Loucy (cell line): ENCODE data around the gene DNAH14.

Experiments
- H2AFZ ChIP-seq: fragments of 200-600 bp; sonication (generic); 2 replicates; pipeline ENCODE4 v1.6.0; 2016; ENCODE audit warnings: antibody characterized with exemption, mild to moderate bottlenecking, low read length, moderate library complexity
- H3F3A ChIP-seq: fragments of 200-600 bp; 2 replicates; pipeline ENCODE4 v1.6.0; 2016; ENCODE audit warnings: antibody characterized with exemption, low read depth, mild to moderate bottlenecking
- H3K27me3 ChIP-seq: fragments of 200-600 bp; sonication (generic); 2 replicates; pipeline ENCODE4 v1.6.1; 2014; ENCODE audit warnings: low read length, mild to moderate bottlenecking; ENCODE audit not compliant: insufficient read depth, poor library complexity, severe bottlenecking
- H3K36me3 ChIP-seq: fragments of 200-600 bp; sonication (generic); 2 replicates; pipeline ENCODE4 v1.6.1; 2016; ENCODE audit warnings: low read length; ENCODE audit not compliant: insufficient read depth
- H3K4me1 ChIP-seq: fragments of 200-600 bp; sonication (generic); 2 replicates; pipeline ENCODE4 v1.5.1; 2014; ENCODE audit warnings: low read length, mild to moderate bottlenecking; ENCODE audit not compliant: insufficient read depth, poor library complexity, severe bottlenecking
- H3K4me2 ChIP-seq: fragments of 200-600 bp; sonication (generic); 2 replicates; pipeline ENCODE4 v1.6.0; 2014; ENCODE audit warnings: antibody characterized with exemption, low read length, low read depth, mild to moderate bottlenecking; ENCODE audit not compliant: poor library complexity, severe bottlenecking
- H3K4me3 ChIP-seq: fragments of 200-600 bp; sonication (generic); 2 replicates; pipeline ENCODE4 v1.5.1; 2014; ENCODE audit warnings: low read length, mild to moderate bottlenecking, mixed read lengths; ENCODE audit not compliant: poor library complexity, severe bottlenecking
- H3K79me2 ChIP-seq: fragments of 200-600 bp; sonication (generic); 2 replicates; pipeline ENCODE4 v1.6.1; 2014; ENCODE audit warnings: low read length; ENCODE audit not compliant: insufficient read depth
- H3K9ac ChIP-seq: fragments of 200-600 bp; sonication (generic); 2 replicates; pipeline ENCODE4 v1.6.0; 2014; ENCODE audit warnings: mild to moderate bottlenecking, low read depth, low read length, moderate library complexity; ENCODE audit not compliant: poor library complexity, severe bottlenecking
- H3K9me2 ChIP-seq: fragments of 200-600 bp; sonication (generic); replicated peaks from 2 replicates; pipeline ENCODE4 v1.6.1; 2016; ENCODE audit warnings: low read depth, low read length, mixed read lengths
- H3K9me3 ChIP-seq: fragments of 200-600 bp; sonication (generic); 2 replicates; pipeline ENCODE4 v1.6.1; 2014; ENCODE audit warnings: mild to moderate bottlenecking, antibody characterized with exemption, low read length, low read depth; ENCODE audit not compliant: insufficient read depth
- H4K20me1 ChIP-seq: fragments of 200-600 bp; sonication (generic); 2 replicates; pipeline ENCODE4 v1.6.0; 2014; ENCODE audit warnings: antibody characterized with exemption, low read length, mild to moderate bottlenecking; ENCODE audit not compliant: insufficient read depth, poor library complexity, severe bottlenecking
- EZH2phosphoT487 ChIP-seq: fragments of 200-600 bp; IDR thresholded peaks from 2 replicates; pipeline ENCODE4 v1.6.1; 2018; ENCODE audit warnings: antibody characterized with exemption, mild to moderate bottlenecking, moderate library complexity, borderline replicate concordance
- TF ChIP-seq, protein P1 (sequence below): fragments of 200-600 bp; sonication (generic); conservative IDR thresholded peaks from 2 replicates; pipeline ENCODE4 v1.5.1; 2014; ENCODE audit warnings: mild to moderate bottlenecking, antibody characterized with exemption, low read length

DNAH14 gene

DNA sequence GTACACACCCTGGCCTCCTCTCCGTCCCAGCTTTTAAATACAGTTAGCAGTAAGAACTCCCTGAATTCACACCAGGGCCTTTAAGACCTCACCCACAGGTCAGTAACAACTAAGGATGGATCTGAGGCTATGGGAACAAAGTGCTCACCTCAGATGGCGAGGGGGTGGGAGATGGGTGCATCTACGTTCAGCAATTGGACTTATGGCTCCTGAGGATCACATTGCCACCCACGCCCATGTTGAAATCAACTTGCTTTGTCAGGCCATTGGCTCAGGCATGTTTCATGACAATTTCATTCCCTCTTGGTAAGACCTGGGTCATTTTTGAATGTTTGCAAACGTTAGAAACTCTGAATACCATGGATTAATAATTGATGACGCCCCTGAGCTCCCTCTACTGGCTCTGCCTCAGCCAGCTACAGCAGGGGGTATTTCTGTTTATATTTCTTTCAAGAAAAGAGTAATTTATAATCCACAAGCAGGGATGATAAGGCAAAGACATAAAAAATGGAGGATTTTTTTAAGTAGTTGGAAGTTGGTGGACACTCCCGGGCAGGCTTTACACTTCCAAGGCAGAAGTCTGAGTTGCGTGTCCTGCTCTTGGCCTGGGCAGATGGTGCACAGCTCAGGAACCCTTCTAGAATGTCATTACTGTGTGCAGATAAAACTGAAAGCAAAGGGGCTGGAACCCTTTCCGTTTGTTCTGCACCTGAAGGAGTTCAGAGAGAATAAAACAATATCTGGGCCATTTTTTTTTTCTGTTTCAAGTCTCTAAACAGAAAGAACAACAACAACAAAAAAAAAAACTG, 512.0 kb downstream of the DNAH14 start:
- TF ChIP-seq, protein P1, sequence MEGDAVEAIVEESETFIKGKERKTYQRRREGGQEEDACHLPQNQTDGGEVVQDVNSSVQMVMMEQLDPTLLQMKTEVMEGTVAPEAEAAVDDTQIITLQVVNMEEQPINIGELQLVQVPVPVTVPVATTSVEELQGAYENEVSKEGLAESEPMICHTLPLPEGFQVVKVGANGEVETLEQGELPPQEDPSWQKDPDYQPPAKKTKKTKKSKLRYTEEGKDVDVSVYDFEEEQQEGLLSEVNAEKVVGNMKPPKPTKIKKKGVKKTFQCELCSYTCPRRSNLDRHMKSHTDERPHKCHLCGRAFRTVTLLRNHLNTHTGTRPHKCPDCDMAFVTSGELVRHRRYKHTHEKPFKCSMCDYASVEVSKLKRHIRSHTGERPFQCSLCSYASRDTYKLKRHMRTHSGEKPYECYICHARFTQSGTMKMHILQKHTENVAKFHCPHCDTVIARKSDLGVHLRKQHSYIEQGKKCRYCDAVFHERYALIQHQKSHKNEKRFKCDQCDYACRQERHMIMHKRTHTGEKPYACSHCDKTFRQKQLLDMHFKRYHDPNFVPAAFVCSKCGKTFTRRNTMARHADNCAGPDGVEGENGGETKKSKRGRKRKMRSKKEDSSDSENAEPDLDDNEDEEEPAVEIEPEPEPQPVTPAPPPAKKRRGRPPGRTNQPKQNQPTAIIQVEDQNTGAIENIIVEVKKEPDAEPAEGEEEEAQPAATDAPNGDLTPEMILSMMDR = peak; percentile 69
- TF ChIP-seq EZH2phosphoT487 = no peak
- H3K4me3 ChIP-seq = no peak overlapping the region
- H3K79me2 ChIP-seq = no peaks in the 10 kb centered on the region
- peak overlapping the region; percentile 47 for H2AFZ ChIP-seq
- H3K36me3 ChIP-seq = no peaks in the 10 kb centered on the region
- no peaks in the 10 kb centered on the region for H3K9me3 ChIP-seq
- no peaks in the 10 kb centered on the region for H3K9me2 ChIP-seq
- H4K20me1 ChIP-seq = no peaks in the 10 kb centered on the region
- peaks cover 2% of the 10 kb centered on the region; the same call in 1 of the 2 replicates for H3F3A ChIP-seq
- peaks cover 47% of the 10 kb centered on the region for H3K4me1 ChIP-seq
- peak overlapping the region; percentile 21 for H3K9ac ChIP-seq
- no peak overlapping the region for H3K4me2 ChIP-seq
- H3K27me3 ChIP-seq = no peaks in the 10 kb centered on the region

DNA sequence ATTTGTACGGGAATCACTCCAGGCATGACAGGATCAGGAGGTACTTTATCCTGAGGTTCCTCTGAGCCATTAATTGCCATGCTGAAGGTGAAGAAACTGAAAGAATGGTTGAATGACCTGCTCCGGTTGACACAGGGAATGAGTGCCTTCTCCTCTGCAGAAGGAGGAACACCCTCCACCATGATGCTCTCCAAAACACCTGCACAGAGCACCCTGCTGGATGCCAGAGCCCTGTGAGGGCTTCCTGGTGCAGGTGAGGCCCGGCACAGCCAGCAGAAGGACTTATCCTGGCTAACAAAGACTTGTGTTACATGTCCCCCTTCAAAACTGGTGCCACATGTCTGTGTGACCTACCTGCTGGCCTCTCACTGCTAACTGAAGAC, 512.6 kb downstream of the DNAH14 start:
- H3K4me1 ChIP-seq = peaks cover 53% of the 10 kb centered on the region
- no peaks in the 10 kb centered on the region for H3K79me2 ChIP-seq
- H3K4me2 ChIP-seq = no peak overlapping the region
- H3K9me3 ChIP-seq = no peaks in the 10 kb centered on the region
- H3K27me3 ChIP-seq = no peaks in the 10 kb centered on the region
- H4K20me1 ChIP-seq = no peaks in the 10 kb centered on the region
- H2AFZ ChIP-seq = peak overlapping the region; percentile 47
- H3K9ac ChIP-seq = peak overlapping the region; percentile 21
- TF ChIP-seq EZH2phosphoT487 = no peak
- TF ChIP-seq, protein P1 = no peak
- no peak overlapping the region for H3K4me3 ChIP-seq
- no peaks in the 10 kb centered on the region for H3K9me2 ChIP-seq
- H3F3A ChIP-seq = peaks cover 2% of the 10 kb centered on the region; the same call in 1 of the 2 replicates
- no peaks in the 10 kb centered on the region for H3K36me3 ChIP-seq

DNA sequence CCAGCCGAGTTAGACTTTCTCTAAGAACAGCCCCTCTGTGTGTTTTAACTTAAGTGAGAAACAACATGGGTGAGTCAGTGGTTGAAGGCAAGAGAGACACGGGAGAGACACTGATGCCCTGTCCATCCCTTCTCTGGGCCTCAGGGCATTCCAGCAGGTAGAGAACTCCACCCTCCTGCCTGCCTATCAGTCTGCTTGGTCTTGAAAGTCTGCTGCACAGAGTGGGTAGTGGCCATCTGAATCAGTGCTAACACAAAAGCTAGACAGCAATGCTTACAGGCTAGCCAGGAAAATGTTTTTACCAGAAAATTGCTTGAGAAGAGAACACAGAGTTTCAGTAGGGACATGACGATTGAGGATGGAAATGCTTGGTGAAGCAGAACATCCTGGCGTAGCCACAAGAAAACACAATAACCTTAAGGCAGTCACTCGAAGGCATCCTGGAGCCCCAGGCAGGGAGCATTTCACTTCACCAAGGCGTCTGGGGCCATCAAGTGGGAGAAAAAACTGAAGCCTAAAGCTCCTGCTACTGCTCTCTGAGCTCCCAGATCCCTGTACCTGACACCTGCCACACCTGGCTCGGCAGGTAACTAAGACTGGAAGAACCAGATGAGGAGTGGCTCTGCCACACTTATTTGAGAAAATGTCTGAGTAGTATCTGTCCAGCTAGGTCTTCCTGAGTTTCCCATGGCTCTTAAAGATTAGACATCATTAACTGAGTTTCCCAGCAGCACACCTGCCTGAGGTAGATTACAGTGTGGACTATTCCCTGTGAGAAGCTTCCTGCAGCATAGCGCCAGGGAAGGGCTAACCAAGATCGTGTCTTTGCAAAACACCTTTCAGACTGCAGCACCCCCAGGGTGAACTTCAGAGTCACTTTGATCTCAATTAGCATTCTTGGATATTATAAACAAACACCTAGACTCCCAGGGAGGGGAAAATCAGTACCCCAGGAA, 516.4 kb downstream of the DNAH14 start:
- H3K79me2 ChIP-seq = no peaks in the 10 kb centered on the region
- TF ChIP-seq EZH2phosphoT487 = no peak
- TF ChIP-seq, protein P1 = no peak
- H3K4me1 ChIP-seq = peaks cover 52% of the 10 kb centered on the region
- no peaks in the 10 kb centered on the region for H3K9me3 ChIP-seq
- H3K36me3 ChIP-seq = no peaks in the 10 kb centered on the region
- no peaks in the 10 kb centered on the region for H4K20me1 ChIP-seq
- peak overlapping the region; percentile 52 for H3K4me3 ChIP-seq
- H3K9me2 ChIP-seq = no peaks in the 10 kb centered on the region
- H3K27me3 ChIP-seq = no peaks in the 10 kb centered on the region
- peak overlapping the region; percentile 64 for H3K4me2 ChIP-seq
- H3F3A ChIP-seq = peaks cover 2% of the 10 kb centered on the region; the same call in 1 of the 2 replicates
- H2AFZ ChIP-seq = 0 out of 2 replicates have a peak overlapping the region, but pooled peaks have one; percentile 73
- H3K9ac ChIP-seq = peak overlapping the region; percentile 46
